Measurements from ENCODE around the gene MUC4.

GRCh38 chr3:195760345-195761122 is 51.2 kb downstream of the MUC4 start:
- TF ChIP-seq ZFP3 (CRISPR knock-in tag; IDR thresholded peaks at IDR 0.05) (no peak), ARNTL (CRISPR knock-in tag; IDR thresholded peaks at IDR 0.05; ENCODE audit: borderline replicate concordance, low read depth) (no peak), PPARA (CRISPR knock-in tag; IDR thresholded peaks at IDR 0.05; ENCODE audit: borderline replicate concordance) (no peak), ZFP30 (CRISPR knock-in tag; IDR thresholded peaks at IDR 0.05) (no peak), BACH2 (CRISPR knock-in tag; IDR thresholded peaks at IDR 0.05; ENCODE audit: borderline replicate concordance) (no peak), TOX (CRISPR knock-in tag; IDR thresholded peaks at IDR 0.05; ENCODE audit: borderline replicate concordance) (no peak), RARB (CRISPR knock-in tag; IDR thresholded peaks at IDR 0.05) (no peak)
